Kidney epithelial cell (primary cell): ENCODE measurements around the gene NIPA2. TPM values are rescaled to one million over a fixed set of nuclear protein-coding genes. Genes with fewer than 3 reads are reported as not detected.

ENCODE experiments used
- DNase-seq: peaks from one replicate; pipeline ENCODE4 v3.0.0-alpha.2; 2010; ENCODE audit warnings: low read depth
- H3K27me3 ChIP-seq: 2 replicates; pipeline ENCODE4 v1.6.0; 2011; ENCODE audit warnings: low read length; ENCODE audit not compliant: control insufficient read depth, insufficient read depth
- H3K36me3 ChIP-seq: 2 replicates; pipeline ENCODE4 v1.5.1; 2011; ENCODE audit warnings: low read length; ENCODE audit not compliant: control insufficient read depth, insufficient read depth
- H3K4me3 ChIP-seq: 2 replicates; pipeline ENCODE4 v1.5.1; 2011; ENCODE audit warnings: low read depth, mild to moderate bottlenecking, control low read depth, low read length
- CTCF ChIP-seq: IDR thresholded peaks from 2 replicates; pipeline ENCODE4 v1.5.1; 2011; ENCODE audit warnings: mild to moderate bottlenecking, moderate library complexity, low read length, control low read depth, inconsistent platforms; ENCODE audit not compliant: insufficient read depth, poor library complexity, severe bottlenecking
- total RNA-seq: library from RNA; depleted of rRNA; stranded (reverse); fragments of >200 nt; gene quantifications from 2 replicates; pipeline ENCODE4 v1.2.3, GENCODE V29; 2015

The NIPA2 gene
- total RNA-seq, 1 donor from 2014 or later: 116 TPM

GRCh38 chr15:22880068-22880980, 41.9 kb downstream of the NIPA2 start:
- no peak for TF ChIP-seq CTCF
- H3K4me3 ChIP-seq: no peak overlapping the region
- no peaks in the 10 kb centered on the region for H3K27me3 ChIP-seq
- peaks cover 1% of the 10 kb centered on the region for H3K36me3 ChIP-seq
- no peak for DNase-seq

- Histone ChIP-seq H3K36me3 (peaks cover 1% of the 10 kb centered on the region), H3K27me3 (no peaks in the 10 kb centered on the region), H3K4me3 (no peak overlapping the region)
- DNase-seq: no peak
- TF ChIP-seq CTCF: no peak
These were observed 42.7 kb downstream of the NIPA2 start for GRCh38 chr15:22880981-22881738.

GRCh38 chr15:22881739-22882440, 43.4 kb downstream of the NIPA2 start:
- TF ChIP-seq CTCF: no peak
- DNase-seq: no peak
- Histone ChIP-seq H3K4me3 (no peak overlapping the region), H3K36me3 (peaks cover 1% of the 10 kb centered on the region), H3K27me3 (no peaks in the 10 kb centered on the region)

- no peak overlapping the region for H3K4me3 ChIP-seq
- no peaks in the 10 kb centered on the region for H3K36me3 ChIP-seq
- TF ChIP-seq CTCF: no peak
These were observed 44.7 kb downstream of the NIPA2 start for GRCh38 chr15:22883196-22883595.

GRCh38 chr15:22884344-22884743, 45.9 kb downstream of the NIPA2 start:
- H3K27me3 ChIP-seq: no peaks in the 10 kb centered on the region
- no peak for TF ChIP-seq CTCF
- no peak for DNase-seq

More at GRCh38 chr15:22883196-22883595, 44.7 kb downstream of the NIPA2 start:
- H3K27me3 ChIP-seq: no peaks in the 10 kb centered on the region
- no peak for DNase-seq

More at GRCh38 chr15:22884344-22884743, 45.9 kb downstream of the NIPA2 start:
- Histone ChIP-seq H3K36me3 (no peaks in the 10 kb centered on the region), H3K4me3 (no peak overlapping the region)
